Fibroblast of villous mesenchyme (primary cell): ENCODE data around the gene FTO. TPM values are rescaled to one million over a fixed set of nuclear protein-coding genes. Genes with fewer than 3 reads are reported as not detected.
A peak's percentile ranks its signal among the peaks of the same experiment; 100 is the strongest.

Experiments
- DNase-seq: peaks from one replicate; pipeline ENCODE4 v3.0.0-alpha.2; 2010; ENCODE audit warnings: low read depth
- H3K4me3 ChIP-seq: 2 replicates; pipeline ENCODE4 v1.5.1; 2011; ENCODE audit warnings: low read depth, mild to moderate bottlenecking, low read length
- CTCF ChIP-seq: IDR thresholded peaks from 2 replicates; pipeline ENCODE4 v1.5.1; 2012; ENCODE audit warnings: low read depth, mild to moderate bottlenecking, low read length; ENCODE audit not compliant: insufficient read depth
- total RNA-seq: library from RNA; depleted of rRNA; stranded (reverse); fragments of >200 nt; gene quantifications from 2 replicates; pipeline ENCODE4 v1.2.3, GENCODE V29; 2012

Gene FTO
- total RNA-seq, 1 donor = 157 TPM

- DNase-seq = no peak
- H3K4me3 ChIP-seq = no peak overlapping the region
- no peak for TF ChIP-seq CTCF
These were observed 403.7 kb downstream of the FTO start for GRCh38 chr16:54107583-54108202.

GRCh38 chr16:54110016-54110981 lies 406.3 kb downstream of the FTO start:
- H3K4me3 ChIP-seq = no peak overlapping the region
- no peak for TF ChIP-seq CTCF
- DNase-seq = no peak

GRCh38 chr16:54112451-54113206 lies 408.7 kb downstream of the FTO start:
- DNase-seq = no peak
- no peak overlapping the region for H3K4me3 ChIP-seq
- TF ChIP-seq CTCF = no peak

- no peak for TF ChIP-seq CTCF
- no peak for DNase-seq
- H3K4me3 ChIP-seq = no peak overlapping the region
These were observed 411.6 kb downstream of the FTO start for GRCh38 chr16:54115558-54115957.

GRCh38 chr16:54116124-54116655 lies 412.2 kb downstream of the FTO start:
- no peak for DNase-seq
- no peak overlapping the region for H3K4me3 ChIP-seq
- no peak for TF ChIP-seq CTCF

- no peak overlapping the region for H3K4me3 ChIP-seq
- DNase-seq = peak; percentile 8
- no peak for TF ChIP-seq CTCF
These were observed 414.9 kb downstream of the FTO start for GRCh38 chr16:54118846-54119245.
